ENCODE measurements around the gene ITLN1.
A peak's percentile ranks its signal among the peaks of the same experiment; 100 is the strongest.

ITLN1 gene

DNA sequence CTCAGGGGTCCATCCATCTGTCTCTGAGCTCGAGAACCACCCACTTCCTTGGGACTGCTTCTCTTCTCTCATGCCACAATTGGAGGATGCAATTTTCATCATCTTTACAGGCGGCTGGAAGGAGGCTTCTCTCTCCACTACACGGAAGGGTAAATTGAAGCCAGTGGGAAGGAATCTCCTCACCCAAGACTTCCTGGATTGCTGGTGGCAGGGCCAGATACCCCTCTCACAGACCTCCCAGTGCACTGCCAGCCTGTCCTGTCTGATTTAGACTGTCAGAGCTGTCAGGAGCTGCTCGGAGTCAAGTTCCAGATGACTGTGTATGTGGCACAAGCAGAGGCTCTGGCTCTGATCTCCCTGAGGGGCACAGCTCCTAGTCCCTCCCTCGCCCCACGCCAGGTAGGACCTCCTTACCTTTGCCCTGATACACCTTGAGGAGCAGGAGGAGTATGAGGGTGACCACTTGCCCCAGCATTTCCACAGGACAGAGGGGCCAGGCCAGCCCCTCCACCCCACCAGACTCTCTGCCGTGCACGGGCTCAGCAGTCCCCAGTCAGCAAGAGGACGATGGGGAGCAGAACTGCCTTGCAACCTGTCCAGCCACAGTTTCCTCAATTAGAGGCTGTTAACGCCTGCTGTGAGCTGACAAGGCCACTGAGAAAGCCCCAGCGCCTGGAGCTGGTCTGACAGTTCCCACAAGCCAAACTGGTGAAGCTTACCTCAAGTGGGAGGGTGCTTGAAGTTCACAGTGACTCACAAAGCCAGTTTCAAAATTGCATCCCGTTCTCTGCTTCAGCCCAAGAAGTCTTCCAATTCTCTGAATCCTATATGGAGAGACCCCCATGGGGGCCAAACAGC is 22.5 kb downstream of the ITLN1 start, which contains the start of gene CD244:
CD244 (minus strand) TSS at position 685 of the 858 bp plus-strand sequence; CDS start at position 475, 210 bp downstream.
- TF ChIP-seq, protein P1, sequence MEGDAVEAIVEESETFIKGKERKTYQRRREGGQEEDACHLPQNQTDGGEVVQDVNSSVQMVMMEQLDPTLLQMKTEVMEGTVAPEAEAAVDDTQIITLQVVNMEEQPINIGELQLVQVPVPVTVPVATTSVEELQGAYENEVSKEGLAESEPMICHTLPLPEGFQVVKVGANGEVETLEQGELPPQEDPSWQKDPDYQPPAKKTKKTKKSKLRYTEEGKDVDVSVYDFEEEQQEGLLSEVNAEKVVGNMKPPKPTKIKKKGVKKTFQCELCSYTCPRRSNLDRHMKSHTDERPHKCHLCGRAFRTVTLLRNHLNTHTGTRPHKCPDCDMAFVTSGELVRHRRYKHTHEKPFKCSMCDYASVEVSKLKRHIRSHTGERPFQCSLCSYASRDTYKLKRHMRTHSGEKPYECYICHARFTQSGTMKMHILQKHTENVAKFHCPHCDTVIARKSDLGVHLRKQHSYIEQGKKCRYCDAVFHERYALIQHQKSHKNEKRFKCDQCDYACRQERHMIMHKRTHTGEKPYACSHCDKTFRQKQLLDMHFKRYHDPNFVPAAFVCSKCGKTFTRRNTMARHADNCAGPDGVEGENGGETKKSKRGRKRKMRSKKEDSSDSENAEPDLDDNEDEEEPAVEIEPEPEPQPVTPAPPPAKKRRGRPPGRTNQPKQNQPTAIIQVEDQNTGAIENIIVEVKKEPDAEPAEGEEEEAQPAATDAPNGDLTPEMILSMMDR (IDR thresholded peaks at IDR 0.05; ENCODE audit: low read length, missing control alignments): no peak
- DNase-seq (ENCODE audit: low read depth): peak; percentile 38
- no peak within 1 kb of the TSS for H3K4me3 ChIP-seq (replicated peaks; ENCODE audit: low read depth, low read length)

DNA sequence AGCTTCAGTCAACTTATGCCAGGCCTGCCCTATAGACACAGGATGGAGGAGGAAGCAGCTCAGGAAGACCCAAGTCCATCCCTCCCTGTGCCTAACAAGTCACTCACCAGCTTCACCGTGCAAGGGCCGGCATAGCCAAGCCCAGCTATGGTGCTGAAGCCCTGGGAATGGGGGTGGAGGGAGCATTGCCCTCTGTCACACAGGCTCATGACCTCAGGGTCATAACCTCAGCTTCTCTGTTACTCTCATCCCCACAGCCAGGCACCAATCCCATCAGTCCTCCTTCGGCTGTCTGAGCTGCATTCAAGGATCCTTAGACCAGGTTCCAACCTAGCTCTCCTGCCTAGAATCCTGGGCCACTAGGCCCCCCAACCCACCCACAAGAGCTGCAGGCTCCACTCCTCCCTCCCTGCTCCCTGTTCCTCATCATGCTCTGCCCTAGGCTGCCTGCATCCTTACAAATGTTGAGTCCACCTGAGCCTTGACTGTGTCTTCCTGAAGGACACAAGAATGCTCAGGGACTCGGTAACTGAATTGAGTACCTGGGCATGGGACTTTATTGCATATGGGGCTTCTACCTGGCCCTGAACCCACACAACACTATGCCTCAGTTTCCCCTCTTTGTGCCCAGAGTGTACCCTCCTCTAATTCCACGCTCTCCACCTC is 24.0 kb downstream of the ITLN1 start:
- no peak overlapping the region for H3K4me3 ChIP-seq (replicated peaks; ENCODE audit: low read depth, low read length)
- no peak for DNase-seq (ENCODE audit: low read depth)
- TF ChIP-seq, protein P1 (IDR thresholded peaks at IDR 0.05; ENCODE audit: low read length, missing control alignments): no peak

DNA sequence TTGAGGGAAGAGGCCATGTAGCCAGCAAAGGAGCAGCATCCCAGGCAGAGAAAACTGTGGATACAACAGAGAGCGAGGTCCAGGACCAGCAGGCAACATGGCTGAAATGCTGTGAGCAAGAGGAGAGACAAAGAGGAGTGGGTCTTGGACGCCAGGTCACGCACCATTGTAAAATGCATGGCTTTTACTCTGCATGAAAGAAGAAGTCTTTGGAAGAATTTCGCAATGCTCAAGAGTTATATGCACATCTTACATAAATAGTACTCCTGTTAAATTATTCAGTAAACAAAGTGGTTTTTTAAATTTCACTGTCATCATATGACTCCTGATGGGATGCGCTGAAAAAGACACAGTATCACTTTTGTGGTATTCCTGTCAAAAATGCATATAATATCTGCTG is 25.8 kb downstream of the ITLN1 start:
- H3K4me3 ChIP-seq (replicated peaks; ENCODE audit: low read depth, low read length): no peak overlapping the region
- TF ChIP-seq, protein P1 (IDR thresholded peaks at IDR 0.05; ENCODE audit: low read length, missing control alignments): no peak
- no peak for DNase-seq (ENCODE audit: low read depth)

DNA sequence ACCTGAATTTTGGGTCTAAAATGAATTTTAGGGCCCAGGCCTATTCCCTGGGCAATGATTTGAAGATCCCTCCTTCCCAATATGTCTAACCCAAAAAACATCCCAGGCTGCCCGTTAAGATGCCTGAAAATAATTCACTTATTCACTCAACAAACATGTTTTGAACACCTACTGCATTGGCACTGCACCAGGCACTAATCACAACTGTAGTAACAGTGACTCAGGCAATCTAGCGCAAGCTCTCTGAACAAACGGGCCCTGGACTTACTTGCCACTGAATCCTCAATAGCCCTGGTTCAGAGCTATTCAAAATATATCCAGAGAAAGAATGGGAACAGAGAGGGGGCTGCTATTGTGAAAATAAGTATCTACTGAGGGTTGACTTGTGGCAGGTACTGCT is 26.5 kb downstream of the ITLN1 start:
- no peak for DNase-seq (ENCODE audit: low read depth)
- H3K4me3 ChIP-seq (replicated peaks; ENCODE audit: low read depth, low read length): no peak overlapping the region

DNA sequence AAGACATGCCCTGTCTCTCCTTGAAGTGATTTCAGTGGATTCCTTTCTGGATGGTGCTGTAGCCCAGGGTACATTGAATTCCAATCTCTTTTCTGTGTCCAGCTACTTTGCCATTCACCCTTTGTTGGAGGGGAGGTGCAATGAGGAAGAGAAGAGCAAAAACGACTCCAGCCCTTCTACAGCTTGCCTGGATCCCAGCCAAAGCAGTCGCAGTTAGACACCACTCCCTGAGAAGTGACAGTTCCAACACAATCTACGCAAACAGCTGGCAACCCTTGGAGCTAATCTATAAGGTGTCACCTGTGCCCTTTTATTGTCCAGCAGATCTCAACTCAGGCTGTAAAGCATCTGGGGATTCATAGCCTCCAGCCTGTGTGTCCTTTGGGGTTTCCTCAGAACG is 26.9 kb downstream of the ITLN1 start:
- TF ChIP-seq, protein P1 (IDR thresholded peaks at IDR 0.05; ENCODE audit: low read length, missing control alignments): no peak
- no peak for DNase-seq (ENCODE audit: low read depth)
- H3K4me3 ChIP-seq (replicated peaks; ENCODE audit: low read depth, low read length): no peak overlapping the region

More for the DNA sequence above, 26.5 kb downstream of the ITLN1 start:
- TF ChIP-seq, protein P1 (IDR thresholded peaks at IDR 0.05; ENCODE audit: low read length, missing control alignments): no peak

DNA sequence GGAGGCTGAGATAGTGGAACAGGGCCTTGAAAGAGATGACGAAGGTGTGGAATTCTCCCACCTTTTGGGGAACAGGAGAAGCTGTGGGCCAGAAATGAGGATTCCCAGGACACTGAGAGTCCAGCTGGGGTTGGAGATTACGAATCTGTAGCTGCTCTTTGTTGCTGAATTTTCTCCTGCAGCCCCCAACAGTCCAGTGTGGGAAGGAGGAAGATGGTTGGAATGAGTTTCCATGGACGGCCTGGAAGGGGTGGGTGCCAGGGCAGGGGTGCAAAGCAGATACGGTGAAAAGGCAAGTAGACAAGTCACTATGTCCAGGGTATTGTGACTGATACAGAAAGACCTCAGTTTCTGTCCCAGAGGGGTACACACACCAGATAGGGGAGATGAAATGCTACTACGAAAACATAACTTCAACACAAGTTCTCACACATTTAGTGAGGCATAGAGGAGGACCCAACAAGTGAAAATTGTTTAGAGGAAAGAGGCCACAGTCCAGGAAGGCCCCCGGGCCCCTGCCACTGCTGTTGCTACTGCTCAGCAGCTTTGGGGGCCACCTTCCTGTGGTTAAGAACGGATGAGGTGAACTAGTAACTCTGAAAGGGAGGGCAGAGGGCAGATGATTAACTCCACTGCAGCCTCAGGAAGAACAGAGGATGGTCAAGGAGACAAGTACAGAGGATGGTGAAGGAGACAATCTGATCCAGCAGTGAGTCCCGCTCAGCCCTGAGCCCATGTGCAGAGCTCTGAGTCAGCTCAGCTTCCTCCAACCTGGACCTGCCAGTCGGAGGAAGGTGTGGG is 29.6 kb downstream of the ITLN1 start:
- DNase-seq (ENCODE audit: low read depth): no peak
- TF ChIP-seq, protein P1 (IDR thresholded peaks at IDR 0.05; ENCODE audit: low read length, missing control alignments): no peak
- H3K4me3 ChIP-seq (replicated peaks; ENCODE audit: low read depth, low read length): no peak overlapping the region

All from fibroblast of pulmonary artery (primary cell).